B cell (primary cell): ENCODE data around the gene FAXC. TPM values are rescaled to one million over a fixed set of nuclear protein-coding genes. Genes with fewer than 3 reads are reported as not detected.

Experiments
- ATAC-seq: fragments of 200-7000 bp; cut with Tn5 transposase; one replicate; pipeline ENCODE4 v1.10.0; 2021; ENCODE audit warnings: low read depth, mild to moderate bottlenecking, moderate number of reproducible peaks, moderate library complexity
- CTCF ChIA-PET: fragments of 350-600 bp; sonication (Branson Sonifier 250); formaldehyde crosslinking; loops from one replicate; lab custom pipeline; 2021; ENCODE audit warnings: antibody characterized with exemption, inconsistent platforms; lab: Charles Lee
- POLR2A ChIA-PET: fragments of 350-600 bp; sonication (Branson Sonifier 250); formaldehyde crosslinking; loops from one replicate; lab custom pipeline; 2021; ENCODE audit warnings: antibody characterized with exemption; lab: Charles Lee
- DNase-seq: peaks from one replicate; pipeline ENCODE4 v3.0.0; 2013
- H2AFZ ChIP-seq: 2 replicates; pipeline ENCODE4 v1.6.1; 2012; ENCODE audit warnings: mild to moderate bottlenecking, low read depth, low read length; ENCODE audit not compliant: insufficient read depth, poor library complexity, severe bottlenecking
- H3K27ac ChIP-seq, 2 donors: 1 replicate in 1 of 2; 2 replicates in 1 of 2; pipeline ENCODE4 v1.5.1; 2012 to 2013; ENCODE audit warnings: low read length in 2 of 2, mild to moderate bottlenecking in 2 of 2, moderate library complexity in 1 of 2
- H3K27me3 ChIP-seq, 4 experiments: fragments of 200-600 bp in 1 of 4; sonication (generic) in 1 of 4; replicated peaks in 1 of 4; 1 replicate in 2 of 4; 2 replicates in 2 of 4; pipeline versions ENCODE4 v1.6.1 to v1.7.0; 2013 to 2016; ENCODE audit warnings: low read length in 3 of 4, mild to moderate bottlenecking in 2 of 4, mixed read lengths in 1 of 4, moderate library complexity in 1 of 4; ENCODE audit not compliant: insufficient read depth in 4 of 4, control insufficient read depth in 3 of 4; ENCODE audit errors: control extremely low read depth in 1 of 4
- H3K36me3 ChIP-seq, 2 experiments: replicated peaks in 1 of 2; 1 replicate in 1 of 2; 2 replicates in 1 of 2; pipeline versions ENCODE4 v1.6.1 to v1.7.1; 2013; ENCODE audit warnings: low read length in 1 of 2; ENCODE audit not compliant: insufficient read depth in 2 of 2, control insufficient read depth in 1 of 2; ENCODE audit errors: control extremely low read depth in 1 of 2, extremely low read depth in 1 of 2
- H3K4me1 ChIP-seq, 2 donors: fragments of 200-600 bp in 1 of 2; sonication (generic) in 1 of 2; 1 replicate in 1 of 2; 2 replicates in 1 of 2; pipeline versions ENCODE4 v1.5.1 to v1.6.1; 2013 to 2017; ENCODE audit warnings: low read length in 2 of 2; ENCODE audit not compliant: control insufficient read depth in 2 of 2, insufficient read depth in 2 of 2
- H3K4me2 ChIP-seq: replicated peaks from 2 replicates; pipeline ENCODE3; 2012; ENCODE audit warnings: mild to moderate bottlenecking, low read depth, low read length; ENCODE audit not compliant: poor library complexity, severe bottlenecking
- H3K4me3 ChIP-seq, 5 experiments: fragments of 200-600 bp in 1 of 5; sonication (generic) in 1 of 5; 1 replicate in 3 of 5; 2 replicates in 2 of 5; pipeline versions ENCODE4 v1.5.1 to v1.7.0; 2011 to 2016; ENCODE audit warnings: low read length in 4 of 5, mild to moderate bottlenecking in 4 of 5, low read depth in 2 of 5, control low read depth in 1 of 5, moderate library complexity in 1 of 5; ENCODE audit not compliant: insufficient read depth in 1 of 5; ENCODE audit errors: control extremely low read depth in 1 of 5, extremely low read depth in 1 of 5
- H3K79me2 ChIP-seq: fragments of 200-600 bp; sonication (generic); one replicate; pipeline ENCODE4 v1.6.0; 2016; ENCODE audit warnings: low read length; ENCODE audit not compliant: control insufficient read depth, insufficient read depth
- H3K9ac ChIP-seq: fragments of 200-600 bp; sonication (generic); 2 replicates; pipeline ENCODE4 v1.6.1; 2017; ENCODE audit warnings: mild to moderate bottlenecking, low read length, moderate library complexity
- H3K9me3 ChIP-seq, 3 donors: one replicate each; pipeline versions ENCODE4 v1.6.1 to v1.7.1; 2013; ENCODE audit warnings: low read length in 2 of 3; ENCODE audit not compliant: control insufficient read depth in 2 of 3, insufficient read depth in 1 of 3; ENCODE audit errors: control extremely low read depth in 1 of 3
- H4K20me1 ChIP-seq: 2 replicates; pipeline ENCODE4 v1.6.0; 2012; ENCODE audit warnings: mild to moderate bottlenecking, low read length; ENCODE audit not compliant: insufficient read depth, control insufficient read depth, poor library complexity, severe bottlenecking
- H3K27ac Mint-ChIP-seq: one replicate; pipeline ENCODE4 v1.8.0; 2021; ENCODE audit warnings: mixed read lengths
- H3K27me3 Mint-ChIP-seq: one replicate; pipeline ENCODE4 v1.8.0; 2021; ENCODE audit warnings: mixed read lengths
- H3K4me1 Mint-ChIP-seq: one replicate; pipeline ENCODE4 v1.8.0; 2021; ENCODE audit warnings: mixed read lengths
- H3K4me3 Mint-ChIP-seq: one replicate; pipeline ENCODE4 v1.8.0; 2021; ENCODE audit warnings: mixed read lengths
- H3K9me3 Mint-ChIP-seq: one replicate; pipeline ENCODE4 v1.8.0; 2022; ENCODE audit warnings: mixed read lengths; ENCODE audit not compliant: insufficient read depth
- CTCF ChIP-seq: fragments of 200-600 bp; IDR thresholded peaks from one replicate; pipeline ENCODE4 v1.8.0; 2022; ENCODE audit warnings: antibody characterized with exemption, mild to moderate bottlenecking
- EZH2 ChIP-seq: IDR thresholded peaks from 2 replicates; pipeline ENCODE4 v1.6.1; 2012; ENCODE audit warnings: borderline replicate concordance, low read depth, mild to moderate bottlenecking, moderate library complexity, low read length; ENCODE audit not compliant: insufficient read depth, poor library complexity, severe bottlenecking
- WGBS: methylation state at CpG from one replicate; pipeline ENCODE4 v1.1.5; 2013; ENCODE audit warnings: missing lambda C conversion rate; ENCODE audit not compliant: insufficient coverage; 5-methylcytosine and 5-hydroxymethylcytosine counted together
- intact Hi-C: fragments of 100-400 bp; cut with micrococcal nuclease; formaldehyde crosslinking; loops from one replicate; pipeline ENCODE4 v1.10.0; 2022
- polyA plus RNA-seq: library from polyadenylated mRNA; depleted of rRNA; stranded (reverse); fragments of >200 nt; gene quantifications from 2 replicates; pipeline ENCODE4 v1.2.3, GENCODE V29; 2012
- total RNA-seq, 2 donors: library from RNA; stranded (reverse); fragments of 120-200 nt in 1 of 2; gene quantifications; 1 replicate in 1 of 2; 2 replicates in 1 of 2; pipeline versions ENCODE4 v1.2.3 to v1.2.4, GENCODE V29; 2013 to 2022

Gene FAXC
- total and polyA plus RNA-seq, 2 donors (not counting 1 experiment from before 2014, with no cell fraction given) = not detected

GRCh38 chr6:99331531-99331930 is 17.9 kb downstream of the FAXC start:
- no peak overlapping the region for H3K27ac Mint-ChIP-seq
- CTCF ChIA-PET = interaction anchor here (1.6 to 2.7 kb wide), 2 partner anchors 11 to 94 kb away, joined by 12 to 20 read pairs; partner anchors contain the start of gene PNISR

More at GRCh38 chr6:99331531-99331930, 17.9 kb downstream of the FAXC start:
- Histone ChIP-seq H4K20me1 (no peaks in the 10 kb centered on the region), H3K4me1 (peaks cover 0 to 3% of the 10 kb centered on the region in 2 donors), H3K79me2 (no peaks in the 10 kb centered on the region), H3K27ac (no peak overlapping the region), H3K9me3 (no peaks in the 10 kb centered on the region), H2AFZ (peak overlapping the region; percentile 20), H3K4me2 (no peak overlapping the region), H3K4me3 (no peak overlapping the region), H3K9ac (no peak overlapping the region), H3K36me3 (no peaks in the 10 kb centered on the region), H3K27me3 (peaks cover 0 to 4% (median 2%) of the 10 kb centered on the region in 4 experiments)
- ATAC-seq (no peak), DNase-seq (no peak)
- Mint-ChIP-seq H3K9me3 (no peaks in the 10 kb centered on the region), H3K27me3 (no peaks in the 10 kb centered on the region), H3K4me1 (peaks cover 12% of the 10 kb centered on the region), H3K4me3 (no peak overlapping the region)
- TF ChIP-seq EZH2 (no peak), CTCF (no peak)
- WGBS = 13% methylated on average over 2 of the region's 3 CpGs
- POLR2A ChIA-PET = no interaction called here
- intact Hi-C loops = loop anchor here (2.0 kb wide), 1 partner anchor 415 kb away; no protein-coding TSS in a partner anchor
